NOMO-1 treated with dmso at 0.1 percent for 144 hours (cell line): ENCODE data around the gene FABP2.

Source experiments
- DNase-seq: peaks from one replicate; lab custom pipeline; 2025; ENCODE audit not compliant: unreplicated experiment; lab: John Stamatoyannopoulos, UW

Gene FABP2

GRCh38 chr4:119268466-119268865, 53.5 kb downstream of the FABP2 start:
- DNase-seq = no peak
